Endothelial cell of umbilical vein (primary cell): ENCODE results near the gene HCN2.

Experiments used
- EZH2 ChIP-seq: IDR thresholded peaks from 2 replicates; pipeline ENCODE4 v1.6.1; 2012; ENCODE audit warnings: borderline replicate concordance, low read depth, mild to moderate bottlenecking, moderate library complexity, low read length, inconsistent platforms; ENCODE audit not compliant: severe bottlenecking
- FOS ChIP-seq: IDR thresholded peaks from 2 replicates; pipeline ENCODE4 v1.6.1; 2011; ENCODE audit warnings: mild to moderate bottlenecking, low read length, moderate library complexity, borderline replicate concordance; ENCODE audit not compliant: insufficient read depth
- GATA2 ChIP-seq: IDR thresholded peaks from 2 replicates; pipeline ENCODE4 v1.7.0; 2011; ENCODE audit warnings: low read depth, mild to moderate bottlenecking, moderate library complexity, mixed read lengths, low read length; ENCODE audit not compliant: insufficient read length, insufficient read depth
- JUN ChIP-seq: IDR thresholded peaks from 2 replicates; pipeline ENCODE4 v1.6.1; 2011; ENCODE audit warnings: borderline replicate concordance, low read depth; ENCODE audit not compliant: insufficient read length, insufficient read depth
- MAX ChIP-seq: IDR thresholded peaks from 2 replicates; pipeline ENCODE4 v1.6.1; 2011; ENCODE audit not compliant: insufficient read depth, insufficient read length
- MYC ChIP-seq: IDR thresholded peaks from one replicate; pipeline ENCODE4 v1.6.1; 2011; ENCODE audit warnings: mild to moderate bottlenecking, low read depth, low read length
- POLR2A ChIP-seq: IDR thresholded peaks from 2 replicates; pipeline ENCODE4 v1.6.1; 2012; ENCODE audit warnings: low read depth, mild to moderate bottlenecking, control low read depth, low read length
- POLR2AphosphoS5 ChIP-seq: IDR thresholded peaks from 2 replicates; pipeline ENCODE4 v1.6.1; 2012; ENCODE audit warnings: low read depth, mild to moderate bottlenecking, control low read depth, low read length, moderate library complexity; ENCODE audit not compliant: insufficient read depth
- TF ChIP-seq, protein P1 (sequence below), 2 donors: IDR thresholded peaks; 1 replicate in 1 of 2; 2 replicates in 1 of 2; pipeline ENCODE4 v1.5.1; 2011; ENCODE audit warnings: low read length in 2 of 2, mild to moderate bottlenecking in 2 of 2, moderate library complexity in 2 of 2, control low read depth in 1 of 2, inconsistent platforms in 1 of 2, low read depth in 1 of 2; ENCODE audit not compliant: insufficient read depth in 1 of 2; ENCODE audit errors: extremely low read depth in 1 of 2

- TF ChIP-seq POLR2AphosphoS5 (no peak), POLR2A (no peak), FOS (no peak), EZH2 (no peak), GATA2 (no peak), JUN (no peak), MAX (no peak), MYC (no peak)
- TF ChIP-seq, protein P1, sequence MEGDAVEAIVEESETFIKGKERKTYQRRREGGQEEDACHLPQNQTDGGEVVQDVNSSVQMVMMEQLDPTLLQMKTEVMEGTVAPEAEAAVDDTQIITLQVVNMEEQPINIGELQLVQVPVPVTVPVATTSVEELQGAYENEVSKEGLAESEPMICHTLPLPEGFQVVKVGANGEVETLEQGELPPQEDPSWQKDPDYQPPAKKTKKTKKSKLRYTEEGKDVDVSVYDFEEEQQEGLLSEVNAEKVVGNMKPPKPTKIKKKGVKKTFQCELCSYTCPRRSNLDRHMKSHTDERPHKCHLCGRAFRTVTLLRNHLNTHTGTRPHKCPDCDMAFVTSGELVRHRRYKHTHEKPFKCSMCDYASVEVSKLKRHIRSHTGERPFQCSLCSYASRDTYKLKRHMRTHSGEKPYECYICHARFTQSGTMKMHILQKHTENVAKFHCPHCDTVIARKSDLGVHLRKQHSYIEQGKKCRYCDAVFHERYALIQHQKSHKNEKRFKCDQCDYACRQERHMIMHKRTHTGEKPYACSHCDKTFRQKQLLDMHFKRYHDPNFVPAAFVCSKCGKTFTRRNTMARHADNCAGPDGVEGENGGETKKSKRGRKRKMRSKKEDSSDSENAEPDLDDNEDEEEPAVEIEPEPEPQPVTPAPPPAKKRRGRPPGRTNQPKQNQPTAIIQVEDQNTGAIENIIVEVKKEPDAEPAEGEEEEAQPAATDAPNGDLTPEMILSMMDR (IDR thresholded peaks at IDR 0.05; ENCODE audit: extremely low read depth in 1 of 2, insufficient read depth in 1 of 2, low read depth in 1 of 2, low read length in 2 of 2), result no peak
These were observed 33.7 kb downstream of the HCN2 start for GRCh38 chr19:623175-623916.
